ENCODE measurements around the gene ANGPTL8.

The ANGPTL8 gene

GRCh38 chr19:11203194-11204075, 36.0 kb upstream of the ANGPTL8 start:
- peak; percentile 72 for DNase-seq (ENCODE audit: low spot score)

- no peak for DNase-seq (ENCODE audit: low spot score)
Observed at GRCh38 chr19:11204076-11204602, 35.3 kb upstream of the ANGPTL8 start.

GRCh38 chr19:11204943-11205349, 34.5 kb upstream of the ANGPTL8 start:
- DNase-seq (ENCODE audit: low spot score): no peak

GRCh38 chr19:11205939-11206570, 33.4 kb upstream of the ANGPTL8 start:
- no peak for DNase-seq (ENCODE audit: low spot score)

- DNase-seq (ENCODE audit: low spot score): no peak
Observed at GRCh38 chr19:11208561-11209471, 30.6 kb upstream of the ANGPTL8 start.

GRCh38 chr19:11209839-11210655, 29.4 kb upstream of the ANGPTL8 start:
- no peak for DNase-seq (ENCODE audit: low spot score)

GRCh38 chr19:11210656-11210928, 28.8 kb upstream of the ANGPTL8 start:
- no peak for DNase-seq (ENCODE audit: low spot score)

GRCh38 chr19:11214387-11214786, 25.0 kb upstream of the ANGPTL8 start:
- no peak for DNase-seq (ENCODE audit: low spot score)

GRCh38 chr19:11221082-11221598, 18.3 kb upstream of the ANGPTL8 start:
- no peak for DNase-seq (ENCODE audit: low spot score)

GRCh38 chr19:11223200-11223599, 16.2 kb upstream of the ANGPTL8 start:
- no peak for DNase-seq (ENCODE audit: low spot score)

- DNase-seq (ENCODE audit: low spot score): no peak
Observed at GRCh38 chr19:11224429-11224828, 15.0 kb upstream of the ANGPTL8 start.

GRCh38 chr19:11225172-11225571, 14.2 kb upstream of the ANGPTL8 start:
- no peak for DNase-seq (ENCODE audit: low spot score)

GRCh38 chr19:11225815-11226214, 13.6 kb upstream of the ANGPTL8 start:
- no peak for DNase-seq (ENCODE audit: low spot score)

GRCh38 chr19:11226716-11227166, 12.7 kb upstream of the ANGPTL8 start:
- no peak for DNase-seq (ENCODE audit: low spot score)

- DNase-seq (ENCODE audit: low spot score): peak; percentile 27
Observed at GRCh38 chr19:11227195-11227886, 12.1 kb upstream of the ANGPTL8 start.

GRCh38 chr19:11230621-11231386, 8.6 kb upstream of the ANGPTL8 start:
- no peak for DNase-seq (ENCODE audit: low spot score)

GRCh38 chr19:11232555-11232954, 6.9 kb upstream of the ANGPTL8 start:
- no peak for DNase-seq (ENCODE audit: low spot score)

GRCh38 chr19:11233073-11233472, 6.3 kb upstream of the ANGPTL8 start:
- no peak for DNase-seq (ENCODE audit: low spot score)

- DNase-seq (ENCODE audit: low spot score): no peak
Observed at GRCh38 chr19:11234486-11235075, 4.8 kb upstream of the ANGPTL8 start.

Data from germinal center (tissue), 1 donor.